Neural progenitor cell (in vitro differentiated cells): ENCODE measurements around the gene DNASE1L2.

Experiments
- EZH2 ChIP-seq: fragments of 200-600 bp; sonication (generic); IDR thresholded peaks from 2 replicates; pipeline ENCODE4 v1.6.1; 2017; ENCODE audit warnings: antibody characterized with exemption, mild to moderate bottlenecking, moderate library complexity
- TF ChIP-seq, protein P1 (sequence below): fragments of 200-600 bp; sonication (generic); IDR thresholded peaks from 2 replicates; pipeline ENCODE4 v1.5.1; 2017; ENCODE audit warnings: antibody characterized with exemption, mild to moderate bottlenecking

GRCh38 chr16:2205104-2205966 lies 30.9 kb upstream of the DNASE1L2 start, which contains the start of gene MLST8:
- TF ChIP-seq, protein P1, sequence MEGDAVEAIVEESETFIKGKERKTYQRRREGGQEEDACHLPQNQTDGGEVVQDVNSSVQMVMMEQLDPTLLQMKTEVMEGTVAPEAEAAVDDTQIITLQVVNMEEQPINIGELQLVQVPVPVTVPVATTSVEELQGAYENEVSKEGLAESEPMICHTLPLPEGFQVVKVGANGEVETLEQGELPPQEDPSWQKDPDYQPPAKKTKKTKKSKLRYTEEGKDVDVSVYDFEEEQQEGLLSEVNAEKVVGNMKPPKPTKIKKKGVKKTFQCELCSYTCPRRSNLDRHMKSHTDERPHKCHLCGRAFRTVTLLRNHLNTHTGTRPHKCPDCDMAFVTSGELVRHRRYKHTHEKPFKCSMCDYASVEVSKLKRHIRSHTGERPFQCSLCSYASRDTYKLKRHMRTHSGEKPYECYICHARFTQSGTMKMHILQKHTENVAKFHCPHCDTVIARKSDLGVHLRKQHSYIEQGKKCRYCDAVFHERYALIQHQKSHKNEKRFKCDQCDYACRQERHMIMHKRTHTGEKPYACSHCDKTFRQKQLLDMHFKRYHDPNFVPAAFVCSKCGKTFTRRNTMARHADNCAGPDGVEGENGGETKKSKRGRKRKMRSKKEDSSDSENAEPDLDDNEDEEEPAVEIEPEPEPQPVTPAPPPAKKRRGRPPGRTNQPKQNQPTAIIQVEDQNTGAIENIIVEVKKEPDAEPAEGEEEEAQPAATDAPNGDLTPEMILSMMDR: peak; percentile 34
- TF ChIP-seq EZH2: no peak
